Effector CD4-positive, alpha-beta T cell (primary cell): Measurements from ENCODE around the gene ACP3.

Experiments used
- DNase-seq: peaks from one replicate; pipeline ENCODE4 v3.0.0-alpha.2; 2020

Gene ACP3

GRCh38 chr3:132318451-132318850 is 1.2 kb downstream of the ACP3 start:
- no peak for DNase-seq

DNA sequence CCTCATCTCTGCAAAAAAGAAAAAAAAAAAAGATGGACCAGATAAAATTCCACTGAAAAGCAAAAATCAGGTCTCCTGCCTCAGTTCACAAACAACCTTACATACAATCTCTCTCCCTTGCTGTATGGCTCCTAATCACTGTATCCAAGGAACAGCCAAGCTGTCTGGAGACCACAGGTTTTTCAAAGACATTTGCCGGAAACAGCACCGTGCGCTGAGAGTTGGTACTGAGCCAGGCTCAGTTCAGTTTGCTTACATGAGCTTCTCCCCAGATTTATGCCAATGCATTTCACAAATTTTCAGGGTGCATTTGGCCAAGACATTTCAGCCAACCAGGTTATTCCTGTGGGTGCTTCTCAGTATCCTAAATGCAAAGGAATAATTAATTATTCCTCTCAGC is 4.1 kb downstream of the ACP3 start:
- DNase-seq, result no peak

- DNase-seq, result no peak
These were observed 7.9 kb downstream of the ACP3 start for GRCh38 chr3:132325103-132325606.

- no peak for DNase-seq
These were observed 8.4 kb downstream of the ACP3 start for GRCh38 chr3:132325634-132326033.

DNA sequence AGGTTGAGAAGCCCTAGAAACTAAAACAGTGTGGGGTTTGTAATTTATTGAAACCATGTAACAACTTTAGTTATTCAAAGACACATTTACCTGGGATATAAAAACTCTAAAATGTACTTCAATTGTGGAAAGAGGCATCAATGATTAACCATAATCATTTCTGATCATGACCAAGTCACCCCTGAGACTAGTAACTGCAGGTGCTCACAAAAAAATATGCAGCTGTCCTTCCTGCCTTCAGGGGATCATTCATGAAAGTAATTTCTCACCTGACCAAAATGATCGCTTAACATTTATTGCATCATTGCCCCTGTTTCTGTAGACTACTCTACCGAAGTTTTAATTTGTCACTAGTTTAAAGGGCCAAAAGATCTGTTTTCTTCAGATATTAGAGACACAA is 9.0 kb downstream of the ACP3 start:
- no peak for DNase-seq

DNA sequence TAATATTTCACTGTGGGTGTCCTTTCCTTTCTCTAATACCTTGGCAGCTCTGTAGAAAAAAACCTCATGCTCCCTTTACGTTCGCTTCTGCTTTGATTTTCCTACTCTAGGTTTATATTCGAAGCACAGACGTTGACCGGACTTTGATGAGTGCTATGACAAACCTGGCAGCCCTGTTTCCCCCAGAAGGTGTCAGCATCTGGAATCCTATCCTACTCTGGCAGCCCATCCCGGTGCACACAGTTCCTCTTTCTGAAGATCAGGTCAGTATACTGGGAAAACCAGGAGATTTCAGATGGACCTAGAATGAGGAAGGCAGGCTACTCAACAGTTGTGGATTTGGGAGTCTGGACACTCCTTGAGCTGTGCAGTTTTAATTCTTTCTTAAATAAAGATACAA is 14.9 kb downstream of the ACP3 start:
- DNase-seq, result no peak

DNA sequence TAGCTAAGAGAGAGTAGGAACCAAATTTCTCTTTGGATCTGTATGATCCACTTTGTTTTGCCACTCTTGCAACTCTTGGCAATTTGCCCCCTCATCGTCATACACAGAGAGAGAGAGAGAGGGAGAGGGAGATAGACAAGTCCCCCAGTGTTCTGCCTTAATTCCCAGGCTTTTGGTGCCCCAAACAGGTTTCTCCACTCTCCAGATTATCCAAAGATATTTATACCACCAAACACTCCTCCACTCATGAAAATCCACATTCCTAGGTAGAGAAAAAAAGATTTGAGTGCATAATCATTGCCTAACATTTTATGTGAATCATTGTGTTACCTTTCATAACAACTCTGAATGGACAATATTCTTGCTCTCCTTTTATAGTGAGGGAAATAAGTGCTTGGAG is 15.3 kb downstream of the ACP3 start:
- no peak for DNase-seq

GRCh38 chr3:132341746-132342145 is 24.5 kb downstream of the ACP3 start:
- DNase-seq, result no peak

DNA sequence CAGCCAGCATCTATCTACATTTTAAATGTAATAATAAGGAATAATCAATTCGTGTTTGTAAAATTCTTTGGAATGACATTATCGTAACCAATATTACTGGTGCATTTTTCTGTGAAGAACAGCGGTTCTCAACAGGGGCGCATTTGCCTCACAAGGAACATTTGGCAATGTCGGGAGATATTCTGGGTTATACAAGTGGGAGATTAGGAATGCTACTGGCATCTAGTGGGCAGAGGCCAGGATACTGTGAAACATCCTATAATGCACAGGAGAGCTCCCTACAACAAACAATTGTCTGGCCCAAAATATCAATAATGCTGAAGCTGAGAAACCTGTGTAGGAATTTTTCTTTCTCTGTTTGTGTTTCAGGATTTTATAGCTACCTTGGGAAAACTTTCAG is 25.0 kb downstream of the ACP3 start:
- DNase-seq, result no peak

DNA sequence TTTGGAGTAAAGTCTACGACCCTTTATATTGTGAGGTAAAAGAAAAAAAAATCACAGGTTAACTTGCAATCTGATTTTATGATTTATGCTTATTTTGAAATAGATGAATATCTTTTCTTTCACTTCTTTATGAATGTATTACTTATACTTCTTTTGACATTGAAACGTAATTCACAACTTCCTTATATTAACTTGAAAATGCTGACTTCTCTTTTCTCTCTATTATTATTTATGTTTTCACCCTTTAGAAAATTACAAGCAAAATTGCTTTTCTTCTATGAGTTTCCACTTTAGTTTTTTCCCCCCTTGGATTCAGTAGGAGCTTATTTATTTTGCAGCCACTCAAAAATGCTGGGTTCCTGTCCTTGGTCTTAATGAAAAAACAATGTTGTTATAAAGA is 25.4 kb downstream of the ACP3 start:
- DNase-seq, result no peak

DNA sequence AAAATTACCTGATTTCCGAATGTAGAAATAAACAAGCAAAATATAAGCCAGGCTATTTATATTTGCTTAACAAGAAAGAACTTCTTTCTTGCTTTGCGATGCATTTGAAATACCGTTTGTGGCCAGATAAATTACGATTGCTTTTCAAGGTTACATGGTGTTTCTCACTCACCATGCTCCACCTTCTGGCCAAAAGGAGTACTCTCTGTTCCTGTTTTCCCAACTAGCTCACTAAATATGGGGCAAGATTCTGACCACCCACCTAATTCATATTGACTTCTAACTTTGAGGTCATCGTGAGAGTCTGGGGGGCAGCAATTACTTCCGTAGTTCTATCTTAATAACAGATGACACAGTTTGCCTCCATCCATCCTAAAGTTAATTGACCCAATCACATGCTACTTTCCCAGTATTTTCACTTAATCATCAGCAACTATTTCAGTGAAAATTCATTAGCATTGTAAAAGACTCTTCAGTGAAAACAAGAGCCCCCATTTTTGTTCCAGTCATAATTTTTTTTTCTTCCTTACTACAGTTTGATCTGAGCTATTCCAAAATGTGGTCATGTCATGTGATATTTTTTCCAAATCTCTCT is 25.9 kb downstream of the ACP3 start:
- no peak for DNase-seq

DNA sequence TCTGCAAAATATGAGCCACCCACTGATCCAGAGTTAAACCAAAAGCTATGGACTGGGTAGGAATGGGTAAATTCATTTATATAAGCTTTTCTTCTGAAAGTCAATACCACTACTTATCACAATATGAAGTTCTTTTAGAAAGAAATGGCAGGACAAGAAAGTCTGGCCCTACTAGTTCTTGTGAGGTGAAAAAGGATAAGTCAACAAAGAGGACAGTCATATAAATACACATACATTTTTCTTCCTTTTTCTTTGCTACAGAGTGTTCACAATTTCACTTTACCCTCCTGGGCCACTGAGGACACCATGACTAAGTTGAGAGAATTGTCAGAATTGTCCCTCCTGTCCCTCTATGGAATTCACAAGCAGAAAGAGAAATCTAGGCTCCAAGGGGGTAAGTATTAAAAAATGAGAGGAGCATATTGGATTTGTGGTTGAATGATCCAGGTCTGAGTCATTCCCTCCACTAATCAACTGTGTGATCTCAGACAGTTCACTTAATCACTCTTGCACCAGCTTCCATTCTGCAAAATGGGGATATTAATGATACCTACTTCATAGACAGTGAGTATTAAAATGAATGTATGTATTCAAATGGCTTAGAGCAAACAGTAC is 27.6 kb downstream of the ACP3 start:
- DNase-seq, result no peak

DNA sequence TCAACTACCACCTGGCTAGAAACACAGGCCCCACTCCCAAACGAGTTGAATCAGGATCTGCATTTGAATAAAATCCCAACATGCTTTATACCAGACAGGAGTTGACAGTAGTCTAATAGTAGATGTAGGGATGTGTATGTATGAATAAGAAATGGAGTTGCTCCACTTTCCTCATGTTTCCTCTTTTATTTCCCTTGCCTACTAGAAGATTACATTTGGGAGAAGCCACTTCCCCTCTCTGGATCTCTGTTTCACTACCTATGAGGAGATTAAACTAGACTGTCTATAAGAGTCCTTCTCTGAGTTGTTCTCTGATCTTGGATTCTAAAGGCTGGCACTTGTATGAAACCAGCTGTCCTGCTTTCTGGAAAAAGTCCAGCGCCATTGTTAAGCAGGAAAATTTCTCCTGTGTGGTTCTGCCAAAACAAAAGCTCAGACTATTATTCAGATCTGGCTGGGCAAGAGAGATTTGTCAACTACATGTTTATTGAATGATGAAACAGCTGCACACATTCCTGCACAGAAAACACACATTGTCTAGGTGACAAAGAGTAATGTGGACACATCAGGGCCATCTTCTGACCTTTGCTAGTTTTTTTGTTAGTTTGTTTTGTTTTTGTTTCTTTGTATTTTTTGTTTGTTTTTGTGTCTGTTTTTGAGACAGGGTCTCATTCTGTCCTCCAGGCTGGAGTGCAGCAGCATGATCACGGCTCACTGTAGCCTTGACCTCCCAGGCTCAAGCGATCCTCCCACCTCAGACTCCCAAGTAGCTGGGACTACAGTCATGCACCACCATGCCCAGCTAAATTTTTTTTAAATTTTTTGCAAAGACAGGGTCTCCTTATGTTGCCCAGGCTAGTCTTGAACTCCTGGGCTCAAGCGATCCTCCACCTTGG is 29.9 kb downstream of the ACP3 start:
- no peak for DNase-seq

DNA sequence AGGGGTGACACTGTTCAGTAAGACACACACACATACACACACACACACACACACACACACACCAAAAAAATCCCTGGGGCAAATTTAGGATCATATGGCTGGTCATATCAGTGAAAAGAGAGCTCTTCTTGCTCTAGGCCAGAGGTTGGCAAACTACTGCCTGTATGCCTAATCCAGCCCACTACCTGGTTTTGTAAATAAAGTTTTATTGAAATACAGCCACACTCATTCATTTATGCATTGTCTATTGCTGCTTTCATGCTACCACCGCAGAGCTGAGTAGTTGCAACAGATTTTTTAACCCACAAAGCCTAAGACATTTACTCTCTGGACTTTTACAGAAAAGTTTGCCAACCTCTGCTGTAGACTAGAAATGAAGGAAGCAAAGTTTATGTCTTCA is 30.6 kb downstream of the ACP3 start:
- no peak for DNase-seq

- no peak for DNase-seq
These were observed 31.3 kb downstream of the ACP3 start for GRCh38 chr3:132348531-132348930.

GRCh38 chr3:132350814-132351213 is 33.6 kb downstream of the ACP3 start:
- no peak for DNase-seq

DNA sequence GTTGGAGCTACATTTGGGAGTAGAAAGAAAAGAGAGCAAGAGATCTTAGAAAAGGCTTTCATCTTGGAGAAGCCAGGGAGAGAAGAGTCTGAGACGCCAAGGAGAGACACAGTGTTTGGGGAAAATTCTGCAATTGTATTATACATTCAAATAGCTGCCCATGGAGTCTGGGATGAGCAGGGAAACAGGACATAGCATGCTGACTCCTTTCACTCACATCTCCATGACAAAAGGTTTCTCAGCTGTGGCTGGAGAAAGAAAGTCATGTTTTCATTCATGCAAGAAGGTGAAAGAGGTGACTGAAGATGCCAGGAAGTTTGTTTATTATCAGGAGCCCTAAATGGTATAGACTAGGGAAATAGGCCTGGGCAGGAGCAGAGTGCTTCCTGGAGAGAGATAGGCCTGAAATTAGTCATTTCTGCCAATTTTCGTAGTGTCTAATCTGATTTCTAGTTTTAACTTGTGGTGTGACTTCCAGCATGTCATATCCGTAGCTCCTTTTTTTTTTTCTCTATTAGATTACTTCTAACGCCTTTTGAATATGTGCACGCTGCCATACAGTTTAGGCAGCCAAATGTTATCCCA is 34.1 kb downstream of the ACP3 start:
- no peak for DNase-seq

DNA sequence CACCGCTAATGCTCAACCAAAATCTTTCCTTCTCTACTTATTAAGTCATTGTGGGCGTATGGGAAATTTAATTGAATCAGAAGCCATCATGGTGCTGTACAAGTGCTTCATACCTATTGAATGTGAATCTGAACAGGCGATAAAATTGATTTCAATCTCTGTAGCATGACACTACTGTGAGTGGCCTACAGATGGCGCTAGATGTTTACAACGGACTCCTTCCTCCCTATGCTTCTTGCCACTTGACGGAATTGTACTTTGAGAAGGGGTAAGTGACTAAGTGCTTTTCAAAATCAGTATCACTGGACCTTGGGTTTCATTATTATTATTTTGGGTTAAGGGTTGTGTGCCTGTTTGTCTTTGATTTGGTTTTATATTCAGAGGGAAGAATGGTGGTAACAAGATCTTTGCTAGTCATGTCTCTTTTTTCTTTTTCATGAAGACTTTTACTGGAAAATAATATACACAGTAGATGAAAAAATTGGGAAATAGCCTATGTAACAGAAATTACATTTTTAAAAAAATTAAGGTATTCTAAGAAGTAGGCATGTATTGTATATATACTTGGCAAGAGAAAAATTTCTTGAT is 35.4 kb downstream of the ACP3 start:
- DNase-seq, result peak; percentile 50

DNA sequence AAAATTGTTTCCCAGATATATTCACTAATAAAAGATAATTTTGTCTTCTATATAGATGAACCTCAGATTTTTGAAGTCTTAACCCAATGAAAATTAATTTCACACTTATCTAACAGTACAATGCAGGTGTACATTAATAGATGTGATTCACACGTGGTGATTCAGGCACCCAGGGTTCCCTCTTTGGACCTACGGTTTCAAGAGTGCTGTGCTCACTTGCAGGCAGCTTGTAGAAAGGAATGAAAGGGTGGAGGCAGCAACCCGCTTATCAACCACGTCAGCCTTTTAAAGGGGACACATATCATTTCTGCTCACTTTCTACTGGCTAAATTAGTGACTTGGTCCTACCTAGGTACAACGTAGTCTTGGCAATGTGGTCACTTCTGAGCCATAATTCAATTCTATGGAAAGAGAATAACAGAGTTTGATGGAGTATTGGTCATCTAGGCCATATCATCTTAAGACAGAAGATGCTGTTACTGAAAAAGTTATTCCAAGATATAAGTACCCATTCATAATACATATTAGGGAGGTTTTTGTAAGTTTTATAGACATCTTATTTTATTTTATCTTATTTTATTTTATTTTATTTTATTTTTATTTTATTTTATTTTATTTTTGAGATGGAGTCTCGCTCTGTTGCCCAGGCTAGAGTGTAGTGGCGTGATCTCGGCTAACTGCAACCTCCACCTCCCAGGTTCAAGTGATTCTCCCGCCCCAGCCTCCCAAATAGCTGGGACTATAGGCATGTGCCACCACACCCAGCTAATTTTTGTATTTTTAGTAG is 37.9 kb downstream of the ACP3 start:
- DNase-seq, result no peak

- no peak for DNase-seq
These were observed 39.4 kb downstream of the ACP3 start for GRCh38 chr3:132356568-132356967.

DNA sequence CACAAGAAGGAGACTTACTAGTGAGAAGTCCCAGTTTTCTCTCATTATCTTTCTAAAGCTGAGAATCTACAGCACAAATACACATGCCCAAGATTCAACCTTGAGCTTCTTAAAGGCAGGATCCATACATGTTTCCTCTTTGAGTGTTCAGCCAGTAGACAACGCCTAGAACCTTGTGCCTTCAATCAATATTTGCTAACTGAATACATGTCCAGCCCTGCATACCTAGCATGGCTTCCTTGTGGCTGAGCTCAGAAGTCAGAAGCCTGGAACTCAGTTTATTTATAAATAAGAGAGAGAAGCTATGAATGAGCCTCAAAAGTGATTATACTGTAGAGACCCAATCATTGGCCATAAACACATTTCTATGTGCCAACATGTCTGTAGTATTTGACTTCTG is 43.5 kb downstream of the ACP3 start:
- DNase-seq, result no peak

DNA sequence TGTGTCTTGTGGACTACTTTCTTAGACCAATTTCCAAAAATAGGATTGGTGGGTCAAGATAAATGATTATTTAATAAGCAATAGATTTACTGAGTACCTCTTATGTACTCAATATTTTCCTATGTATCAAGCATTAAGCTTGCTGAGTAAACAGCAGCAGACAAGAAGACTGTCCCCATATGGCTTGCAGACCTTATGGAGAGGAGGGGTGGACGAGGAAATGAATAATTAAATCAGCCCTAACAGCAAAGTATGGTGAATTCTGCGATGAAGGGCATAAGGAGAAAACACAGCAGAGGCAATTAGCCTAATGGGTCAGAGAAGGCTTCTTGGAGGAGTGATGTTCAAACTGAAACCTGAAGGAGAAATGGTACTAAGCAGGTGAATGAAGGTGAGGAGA is 45.1 kb downstream of the ACP3 start:
- no peak for DNase-seq
